ENCODE measurements around the gene EGFR.

Gene EGFR

DNA sequence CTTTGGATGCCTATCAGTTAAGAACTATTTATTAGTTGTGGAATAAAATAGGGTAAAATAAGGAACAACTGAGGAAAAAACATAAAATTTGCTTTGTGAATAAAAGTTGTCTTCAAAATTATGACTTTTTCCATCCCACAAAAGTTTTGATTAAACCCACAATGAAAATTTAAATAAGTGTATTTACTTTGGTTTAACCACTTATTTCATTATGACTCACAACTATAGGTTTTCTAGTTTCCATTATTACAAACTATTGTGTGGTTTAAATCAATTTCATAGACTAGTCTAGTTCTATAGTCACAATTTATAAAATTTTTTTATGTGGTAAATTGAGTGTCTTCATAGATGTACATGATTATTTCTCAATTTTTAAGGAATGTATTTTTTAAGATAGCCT is 116.6 kb downstream of the EGFR start:
- H3K4me1 ChIP-seq (ENCODE audit: insufficient read depth, low read length): no peaks in the 10 kb centered on the region
- H3K9me3 ChIP-seq (ENCODE audit: insufficient read depth, low read length, severe bottlenecking): no peaks in the 10 kb centered on the region
- H3K36me3 ChIP-seq (ENCODE audit: insufficient read depth, low read length): no peaks in the 10 kb centered on the region
- DNase-seq (no peak), ATAC-seq (ENCODE audit: insufficient read depth, low read depth) (no peak)
- no peak overlapping the region for H2AFZ ChIP-seq (ENCODE audit: low read depth, low read length)
- no peak for TF ChIP-seq EZH2 (IDR thresholded peaks at IDR 0.05; ENCODE audit: borderline replicate concordance, low read depth, low read length, severe bottlenecking)
- TF ChIP-seq, protein P1, sequence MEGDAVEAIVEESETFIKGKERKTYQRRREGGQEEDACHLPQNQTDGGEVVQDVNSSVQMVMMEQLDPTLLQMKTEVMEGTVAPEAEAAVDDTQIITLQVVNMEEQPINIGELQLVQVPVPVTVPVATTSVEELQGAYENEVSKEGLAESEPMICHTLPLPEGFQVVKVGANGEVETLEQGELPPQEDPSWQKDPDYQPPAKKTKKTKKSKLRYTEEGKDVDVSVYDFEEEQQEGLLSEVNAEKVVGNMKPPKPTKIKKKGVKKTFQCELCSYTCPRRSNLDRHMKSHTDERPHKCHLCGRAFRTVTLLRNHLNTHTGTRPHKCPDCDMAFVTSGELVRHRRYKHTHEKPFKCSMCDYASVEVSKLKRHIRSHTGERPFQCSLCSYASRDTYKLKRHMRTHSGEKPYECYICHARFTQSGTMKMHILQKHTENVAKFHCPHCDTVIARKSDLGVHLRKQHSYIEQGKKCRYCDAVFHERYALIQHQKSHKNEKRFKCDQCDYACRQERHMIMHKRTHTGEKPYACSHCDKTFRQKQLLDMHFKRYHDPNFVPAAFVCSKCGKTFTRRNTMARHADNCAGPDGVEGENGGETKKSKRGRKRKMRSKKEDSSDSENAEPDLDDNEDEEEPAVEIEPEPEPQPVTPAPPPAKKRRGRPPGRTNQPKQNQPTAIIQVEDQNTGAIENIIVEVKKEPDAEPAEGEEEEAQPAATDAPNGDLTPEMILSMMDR (IDR thresholded peaks at IDR 0.05; ENCODE audit: borderline replicate concordance, extremely low read depth, low read length, poor library complexity, severe bottlenecking): no peak
- no peak overlapping the region for H3K4me2 ChIP-seq (ENCODE audit: insufficient read depth, low read length)
- H3K79me2 ChIP-seq (ENCODE audit: insufficient read depth, low read length): no peaks in the 10 kb centered on the region
- no peak overlapping the region for H3K9ac ChIP-seq (ENCODE audit: low read depth, low read length)
- H4K20me1 ChIP-seq (ENCODE audit: insufficient read depth, low read length): no peaks in the 10 kb centered on the region
- H3K27me3 ChIP-seq (ENCODE audit: insufficient read depth, low read length, poor library complexity): no peaks in the 10 kb centered on the region
- no peak overlapping the region for H3K4me3 ChIP-seq (ENCODE audit: low read depth in 1 of 2, low read length in 2 of 2)
- H3K27ac ChIP-seq (ENCODE audit: low read length): no peak overlapping the region

DNA sequence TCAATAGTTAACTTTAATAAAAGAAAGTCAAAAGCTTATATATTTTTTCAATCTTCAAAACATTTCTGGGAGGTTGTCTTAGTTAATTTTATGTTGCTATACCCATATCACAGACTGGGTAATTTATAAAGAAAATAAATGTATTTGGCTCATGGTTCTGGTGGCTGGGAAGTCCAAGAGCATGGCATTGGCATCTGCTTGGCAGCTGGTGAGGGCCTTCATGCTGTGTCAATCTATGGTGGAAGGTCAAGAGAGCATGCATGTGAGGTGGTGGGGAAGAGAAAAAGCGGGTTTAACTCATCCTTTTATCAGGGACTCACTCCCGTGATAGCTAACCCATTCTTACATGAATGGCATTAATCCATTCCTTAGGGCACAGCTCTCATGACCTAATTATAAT is 119.8 kb downstream of the EGFR start:
- no peaks in the 10 kb centered on the region for H3K27me3 ChIP-seq (ENCODE audit: insufficient read depth, low read length, poor library complexity)
- no peaks in the 10 kb centered on the region for H3K9me3 ChIP-seq (ENCODE audit: insufficient read depth, low read length, severe bottlenecking)
- H2AFZ ChIP-seq (ENCODE audit: low read depth, low read length): no peak overlapping the region
- TF ChIP-seq, protein P1 (IDR thresholded peaks at IDR 0.05; ENCODE audit: borderline replicate concordance, extremely low read depth, low read length, poor library complexity, severe bottlenecking): no peak
- TF ChIP-seq EZH2 (IDR thresholded peaks at IDR 0.05; ENCODE audit: borderline replicate concordance, low read depth, low read length, severe bottlenecking): no peak
- no peaks in the 10 kb centered on the region for H3K36me3 ChIP-seq (ENCODE audit: insufficient read depth, low read length)
- H3K79me2 ChIP-seq (ENCODE audit: insufficient read depth, low read length): no peaks in the 10 kb centered on the region
- no peak for ATAC-seq (ENCODE audit: insufficient read depth, low read depth)
- no peak overlapping the region for H3K4me2 ChIP-seq (ENCODE audit: insufficient read depth, low read length)
- H3K27ac ChIP-seq (ENCODE audit: low read length): no peak overlapping the region
- DNase-seq: no peak
- no peaks in the 10 kb centered on the region for H4K20me1 ChIP-seq (ENCODE audit: insufficient read depth, low read length)
- no peak overlapping the region for H3K4me3 ChIP-seq (ENCODE audit: low read depth in 1 of 2, low read length in 2 of 2)
- H3K9ac ChIP-seq (ENCODE audit: low read depth, low read length): no peak overlapping the region
- no peaks in the 10 kb centered on the region for H3K4me1 ChIP-seq (ENCODE audit: insufficient read depth, low read length)

DNA sequence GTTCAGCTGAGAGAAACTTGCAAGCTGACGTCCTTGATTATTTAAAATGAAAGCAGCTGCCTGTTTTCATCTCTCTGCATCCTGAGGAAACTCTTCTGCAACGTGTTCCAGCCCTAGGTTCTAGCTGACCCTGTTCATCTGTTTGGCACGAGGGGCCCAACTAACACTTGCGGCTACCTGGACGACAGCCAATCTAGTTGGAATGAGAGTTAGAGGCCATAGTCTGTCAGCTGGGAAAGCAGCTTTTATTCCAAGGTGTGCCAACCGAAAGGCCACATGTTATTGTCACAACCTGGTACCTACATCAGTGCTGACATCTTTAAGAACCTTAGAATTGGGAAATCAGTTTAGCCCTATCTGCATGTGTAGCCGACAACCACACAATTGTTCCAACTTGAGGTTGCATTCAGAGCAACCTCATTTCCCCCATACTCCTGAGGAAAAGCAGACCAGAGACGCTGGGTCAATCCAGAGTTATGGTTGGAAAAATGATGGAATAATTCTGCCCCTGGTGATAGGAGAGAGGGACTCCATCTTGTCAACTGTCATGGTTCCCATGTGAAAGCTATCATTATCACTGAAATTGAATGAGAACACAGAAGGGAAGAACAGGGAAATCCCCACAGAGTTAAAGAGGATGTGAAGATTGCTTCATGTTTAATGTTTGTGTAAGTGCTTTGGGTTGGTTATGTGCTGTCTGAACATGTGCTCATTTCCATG is 121.6 kb downstream of the EGFR start:
- Histone ChIP-seq H3K9ac (ENCODE audit: low read depth, low read length) (no peak overlapping the region), H3K36me3 (ENCODE audit: insufficient read depth, low read length) (no peaks in the 10 kb centered on the region), H3K79me2 (ENCODE audit: insufficient read depth, low read length) (no peaks in the 10 kb centered on the region), H3K4me3 (ENCODE audit: low read depth in 1 of 2, low read length in 2 of 2) (no peak overlapping the region), H3K9me3 (ENCODE audit: insufficient read depth, low read length, severe bottlenecking) (no peaks in the 10 kb centered on the region), H3K4me2 (ENCODE audit: insufficient read depth, low read length) (no peak overlapping the region), H4K20me1 (ENCODE audit: insufficient read depth, low read length) (no peaks in the 10 kb centered on the region), H3K4me1 (ENCODE audit: insufficient read depth, low read length) (no peaks in the 10 kb centered on the region), H3K27me3 (ENCODE audit: insufficient read depth, low read length, poor library complexity) (no peaks in the 10 kb centered on the region), H3K27ac (ENCODE audit: low read length) (no peak overlapping the region), H2AFZ (ENCODE audit: low read depth, low read length) (no peak overlapping the region)
- DNase-seq: no peak
- no peak for ATAC-seq (ENCODE audit: insufficient read depth, low read depth)
- TF ChIP-seq EZH2 (IDR thresholded peaks at IDR 0.05; ENCODE audit: borderline replicate concordance, low read depth, low read length, severe bottlenecking): no peak
- TF ChIP-seq, protein P1 (IDR thresholded peaks at IDR 0.05; ENCODE audit: borderline replicate concordance, extremely low read depth, low read length, poor library complexity, severe bottlenecking): no peak
